ENCODE measurements around the gene COA7.

The COA7 gene

GRCh38 chr1:52679048-52679447 is 19.1 kb downstream of the COA7 start:
- Histone ChIP-seq H3K4me1 (ENCODE audit: low read length) (no peaks in the 10 kb centered on the region), H3K4me3 (ENCODE audit: low read length) (no peak overlapping the region), H3K9me2 (replicated peaks; ENCODE audit: insufficient read depth, low read length) (no peaks in the 10 kb centered on the region), H3F3A (ENCODE audit: insufficient read depth, low read length) (no peaks in the 10 kb centered on the region), H3K4me2 (ENCODE audit: low read depth, low read length) (no peak overlapping the region), H3K9ac (ENCODE audit: low read length) (no peak overlapping the region), H4K20me1 (ENCODE audit: insufficient read depth, low read length) (no peaks in the 10 kb centered on the region), H3K27me3 (replicated peaks; ENCODE audit: insufficient read depth, low read length) (no peaks in the 10 kb centered on the region), H3K27ac (ENCODE audit: low read length) (no peak overlapping the region), H3K9me3 (replicated peaks; ENCODE audit: insufficient read depth, low read length) (no peaks in the 10 kb centered on the region), H3K36me3 (replicated peaks; ENCODE audit: insufficient read depth, low read length) (no peaks in the 10 kb centered on the region), H3K79me2 (ENCODE audit: low read length) (no peaks in the 10 kb centered on the region), H2AFZ (ENCODE audit: low read length) (no peak overlapping the region)
- TF ChIP-seq CTCF (IDR thresholded peaks at IDR 0.05; ENCODE audit: low read length) (no peak), EZH2phosphoT487 (IDR thresholded peaks at IDR 0.05; ENCODE audit: low read length) (no peak), EZH2 (optimal IDR thresholded peaks at IDR 0.05; ENCODE audit: low read depth, low read length) (no peak)
- DNase-seq: no peak

- Histone ChIP-seq H3K4me3 (ENCODE audit: low read length) (no peak overlapping the region), H3K9me3 (replicated peaks; ENCODE audit: insufficient read depth, low read length) (no peaks in the 10 kb centered on the region), H3K9ac (ENCODE audit: low read length) (no peak overlapping the region), H3K36me3 (replicated peaks; ENCODE audit: insufficient read depth, low read length) (no peaks in the 10 kb centered on the region), H2AFZ (ENCODE audit: low read length) (no peak overlapping the region), H3K9me2 (replicated peaks; ENCODE audit: insufficient read depth, low read length) (no peaks in the 10 kb centered on the region), H3K4me2 (ENCODE audit: low read depth, low read length) (no peak overlapping the region), H3K27ac (ENCODE audit: low read length) (no peak overlapping the region), H3K27me3 (replicated peaks; ENCODE audit: insufficient read depth, low read length) (no peaks in the 10 kb centered on the region), H3K4me1 (ENCODE audit: low read length) (no peaks in the 10 kb centered on the region), H4K20me1 (ENCODE audit: insufficient read depth, low read length) (no peaks in the 10 kb centered on the region), H3F3A (ENCODE audit: insufficient read depth, low read length) (no peaks in the 10 kb centered on the region), H3K79me2 (ENCODE audit: low read length) (no peaks in the 10 kb centered on the region)
- DNase-seq: no peak
- TF ChIP-seq CTCF (IDR thresholded peaks at IDR 0.05; ENCODE audit: low read length) (no peak), EZH2 (optimal IDR thresholded peaks at IDR 0.05; ENCODE audit: low read depth, low read length) (no peak), EZH2phosphoT487 (IDR thresholded peaks at IDR 0.05; ENCODE audit: low read length) (no peak)
These were observed 20.9 kb downstream of the COA7 start for GRCh38 chr1:52677076-52677806.

GRCh38 chr1:52676249-52676903 is 21.8 kb downstream of the COA7 start:
- no peaks in the 10 kb centered on the region for H3K9me2 ChIP-seq (replicated peaks; ENCODE audit: insufficient read depth, low read length)
- H3K4me2 ChIP-seq (ENCODE audit: low read depth, low read length): no peak overlapping the region
- H3K79me2 ChIP-seq (ENCODE audit: low read length): no peaks in the 10 kb centered on the region
- no peaks in the 10 kb centered on the region for H3K9me3 ChIP-seq (replicated peaks; ENCODE audit: insufficient read depth, low read length)
- no peak for DNase-seq
- H2AFZ ChIP-seq (ENCODE audit: low read length): no peak overlapping the region
- H3K4me3 ChIP-seq (ENCODE audit: low read length): no peak overlapping the region
- no peak overlapping the region for H3K9ac ChIP-seq (ENCODE audit: low read length)
- TF ChIP-seq EZH2 (optimal IDR thresholded peaks at IDR 0.05; ENCODE audit: low read depth, low read length) (no peak), CTCF (IDR thresholded peaks at IDR 0.05; ENCODE audit: low read length) (no peak), EZH2phosphoT487 (IDR thresholded peaks at IDR 0.05; ENCODE audit: low read length) (no peak)
- H3F3A ChIP-seq (ENCODE audit: insufficient read depth, low read length): no peaks in the 10 kb centered on the region
- no peaks in the 10 kb centered on the region for H3K36me3 ChIP-seq (replicated peaks; ENCODE audit: insufficient read depth, low read length)
- H3K4me1 ChIP-seq (ENCODE audit: low read length): no peaks in the 10 kb centered on the region
- H3K27me3 ChIP-seq (replicated peaks; ENCODE audit: insufficient read depth, low read length): no peaks in the 10 kb centered on the region
- H4K20me1 ChIP-seq (ENCODE audit: insufficient read depth, low read length): no peaks in the 10 kb centered on the region
- H3K27ac ChIP-seq (ENCODE audit: low read length): no peak overlapping the region

Data from MM.1S (cell line).